Sigmoid colon (tissue), 4 donors: Measurements from ENCODE around the gene CCNQ.

ENCODE experiments used
- EP300 ChIP-seq, 4 donors: sonication (generic); formaldehyde crosslinking; IDR thresholded peaks; one replicate each; pipeline ENCODE4 v1.6.1; 2017; ENCODE audit warnings: antibody characterized with exemption in 4 of 4
- POLR2A ChIP-seq, 2 donors: fragments of 450-650 bp; IDR thresholded peaks; one replicate each; pipeline ENCODE4 v1.6.1; 2016; ENCODE audit warnings: antibody characterized with exemption in 2 of 2, mild to moderate bottlenecking in 2 of 2, moderate library complexity in 2 of 2
- POLR2AphosphoS5 ChIP-seq, 4 donors: sonication (generic); formaldehyde crosslinking; IDR thresholded peaks; one replicate each; pipeline ENCODE4 v1.6.1; 2017; ENCODE audit warnings: antibody characterized with exemption in 4 of 4
- TF ChIP-seq, protein P1 (sequence below), 4 experiments: fragments of 450-650 bp in 3 of 4; fragments of 200-600 bp in 1 of 4; IDR thresholded peaks; one replicate each; pipeline ENCODE4 v1.5.1; 2016 to 2019; ENCODE audit warnings: antibody characterized with exemption in 4 of 4, mild to moderate bottlenecking in 3 of 4, moderate library complexity in 2 of 4

GRCh38 chrX:153611298-153612095 lies 12.6 kb upstream of the CCNQ start:
- TF ChIP-seq, protein P1, sequence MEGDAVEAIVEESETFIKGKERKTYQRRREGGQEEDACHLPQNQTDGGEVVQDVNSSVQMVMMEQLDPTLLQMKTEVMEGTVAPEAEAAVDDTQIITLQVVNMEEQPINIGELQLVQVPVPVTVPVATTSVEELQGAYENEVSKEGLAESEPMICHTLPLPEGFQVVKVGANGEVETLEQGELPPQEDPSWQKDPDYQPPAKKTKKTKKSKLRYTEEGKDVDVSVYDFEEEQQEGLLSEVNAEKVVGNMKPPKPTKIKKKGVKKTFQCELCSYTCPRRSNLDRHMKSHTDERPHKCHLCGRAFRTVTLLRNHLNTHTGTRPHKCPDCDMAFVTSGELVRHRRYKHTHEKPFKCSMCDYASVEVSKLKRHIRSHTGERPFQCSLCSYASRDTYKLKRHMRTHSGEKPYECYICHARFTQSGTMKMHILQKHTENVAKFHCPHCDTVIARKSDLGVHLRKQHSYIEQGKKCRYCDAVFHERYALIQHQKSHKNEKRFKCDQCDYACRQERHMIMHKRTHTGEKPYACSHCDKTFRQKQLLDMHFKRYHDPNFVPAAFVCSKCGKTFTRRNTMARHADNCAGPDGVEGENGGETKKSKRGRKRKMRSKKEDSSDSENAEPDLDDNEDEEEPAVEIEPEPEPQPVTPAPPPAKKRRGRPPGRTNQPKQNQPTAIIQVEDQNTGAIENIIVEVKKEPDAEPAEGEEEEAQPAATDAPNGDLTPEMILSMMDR (IDR thresholded peaks at IDR 0.05) = no peak
- no peak for TF ChIP-seq POLR2A (IDR thresholded peaks at IDR 0.05)
- no peak for TF ChIP-seq POLR2AphosphoS5 (IDR thresholded peaks at IDR 0.05)
- no peak for TF ChIP-seq EP300 (IDR thresholded peaks at IDR 0.05)
